Ovary (tissue), 3 donors: Measurements from ENCODE around the gene GFAP.

ENCODE experiments used
- CTCF ChIP-seq, 3 donors: fragments of 450-650 bp in 2 of 3; fragments of 200-600 bp in 1 of 3; IDR thresholded peaks; one replicate each; pipeline versions ENCODE4 v1.5.1 to v1.8.0; 2016 to 2022; ENCODE audit warnings: antibody characterized with exemption in 3 of 3, mild to moderate bottlenecking in 1 of 3
- POLR2A ChIP-seq: fragments of 450-650 bp; IDR thresholded peaks from one replicate; pipeline ENCODE4 v1.6.1; 2017; ENCODE audit warnings: antibody characterized with exemption, mild to moderate bottlenecking, moderate library complexity
- donor health status: DM: no; HTN: no; CAD: no.

- TF ChIP-seq CTCF (IDR thresholded peaks at IDR 0.05) = no peak
- TF ChIP-seq POLR2A = no peak
These were observed 43.0 kb downstream of the GFAP start for GRCh38 chr17:44872131-44872768.
